GM12873 (cell line): Measurements from ENCODE around the gene GAL.

Source experiments
- TF ChIP-seq, protein P1 (sequence below): IDR thresholded peaks from 2 replicates; pipeline ENCODE4 v1.5.1; 2012; ENCODE audit warnings: low read depth, mild to moderate bottlenecking, moderate library complexity, low read length, control low read depth; ENCODE audit not compliant: insufficient read depth; ENCODE audit errors: missing control alignments

GAL gene, protein sequence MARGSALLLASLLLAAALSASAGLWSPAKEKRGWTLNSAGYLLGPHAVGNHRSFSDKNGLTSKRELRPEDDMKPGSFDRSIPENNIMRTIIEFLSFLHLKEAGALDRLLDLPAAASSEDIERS

DNA sequence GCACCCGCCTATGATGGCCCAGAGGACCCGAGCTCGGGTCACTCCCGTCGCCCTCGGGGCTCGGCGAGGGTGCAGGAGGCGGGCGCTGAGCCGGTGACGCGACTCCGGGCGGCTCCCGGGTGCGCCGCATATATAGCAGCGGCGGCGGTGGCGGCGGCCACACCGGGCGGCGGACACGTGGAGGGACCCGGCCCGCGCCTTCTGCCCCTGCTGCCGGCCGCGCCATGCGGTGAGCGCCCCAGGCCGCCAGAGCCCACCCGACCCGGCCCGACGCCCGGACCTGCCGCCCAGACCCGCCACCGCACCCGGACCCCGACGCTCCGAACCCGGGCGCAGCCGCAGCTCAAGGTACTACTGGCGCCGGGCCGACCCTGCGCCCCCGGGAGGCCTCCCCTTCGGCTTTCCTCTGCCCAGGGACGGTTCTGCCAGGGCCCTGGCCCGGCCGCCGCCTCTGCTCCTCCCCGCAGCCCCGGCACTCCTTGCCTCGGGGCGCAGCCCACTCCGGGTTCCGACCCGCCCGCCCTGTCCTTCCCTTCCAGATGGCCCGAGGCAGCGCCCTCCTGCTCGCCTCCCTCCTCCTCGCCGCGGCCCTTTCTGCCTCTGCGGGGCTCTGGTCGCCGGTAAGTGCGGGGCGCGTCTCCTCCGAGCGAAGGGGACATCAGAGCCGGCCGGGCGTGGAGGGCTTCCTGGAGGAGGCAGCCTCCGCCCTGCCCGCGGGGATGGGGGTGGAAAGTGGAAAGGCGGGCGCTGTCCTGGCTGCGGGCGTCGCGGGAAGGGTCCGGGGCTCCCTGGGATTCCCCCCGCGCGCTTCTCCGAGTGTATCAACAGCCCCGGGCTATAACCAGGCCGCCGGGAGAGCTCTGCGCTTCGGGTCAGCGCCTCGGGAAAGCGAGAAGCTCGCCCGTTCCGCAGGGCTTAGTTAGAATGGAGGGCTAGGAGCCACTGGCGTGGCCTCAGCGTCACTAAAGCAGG is at the start of gene GAL:
GAL (plus strand) TSS at position 160 of the 972 bp plus-strand sequence; CDS start at position 540, 380 bp downstream.
- TF ChIP-seq, protein P1, sequence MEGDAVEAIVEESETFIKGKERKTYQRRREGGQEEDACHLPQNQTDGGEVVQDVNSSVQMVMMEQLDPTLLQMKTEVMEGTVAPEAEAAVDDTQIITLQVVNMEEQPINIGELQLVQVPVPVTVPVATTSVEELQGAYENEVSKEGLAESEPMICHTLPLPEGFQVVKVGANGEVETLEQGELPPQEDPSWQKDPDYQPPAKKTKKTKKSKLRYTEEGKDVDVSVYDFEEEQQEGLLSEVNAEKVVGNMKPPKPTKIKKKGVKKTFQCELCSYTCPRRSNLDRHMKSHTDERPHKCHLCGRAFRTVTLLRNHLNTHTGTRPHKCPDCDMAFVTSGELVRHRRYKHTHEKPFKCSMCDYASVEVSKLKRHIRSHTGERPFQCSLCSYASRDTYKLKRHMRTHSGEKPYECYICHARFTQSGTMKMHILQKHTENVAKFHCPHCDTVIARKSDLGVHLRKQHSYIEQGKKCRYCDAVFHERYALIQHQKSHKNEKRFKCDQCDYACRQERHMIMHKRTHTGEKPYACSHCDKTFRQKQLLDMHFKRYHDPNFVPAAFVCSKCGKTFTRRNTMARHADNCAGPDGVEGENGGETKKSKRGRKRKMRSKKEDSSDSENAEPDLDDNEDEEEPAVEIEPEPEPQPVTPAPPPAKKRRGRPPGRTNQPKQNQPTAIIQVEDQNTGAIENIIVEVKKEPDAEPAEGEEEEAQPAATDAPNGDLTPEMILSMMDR, result no peak

DNA sequence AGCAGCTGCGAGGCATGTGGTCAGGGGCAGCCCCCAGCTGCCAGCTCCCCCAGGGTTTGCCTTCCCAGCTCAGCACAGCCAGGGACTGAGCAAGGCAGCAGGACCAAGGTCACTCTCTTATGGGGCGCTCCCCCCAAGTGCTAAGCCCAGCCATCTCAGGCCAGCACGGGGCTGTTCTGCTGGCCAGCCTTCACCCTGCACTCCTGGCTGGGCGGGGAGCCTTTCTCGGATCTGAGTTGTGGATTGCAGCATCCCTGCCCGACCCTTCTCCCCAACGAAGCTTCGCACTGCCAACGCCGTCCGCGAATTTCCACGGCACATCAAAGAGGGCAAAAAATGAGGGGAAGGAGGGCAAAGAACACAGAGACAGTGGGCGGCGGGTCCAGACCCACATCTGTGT is 42.5 kb upstream of the GAL start:
- TF ChIP-seq, protein P1, result no peak

DNA sequence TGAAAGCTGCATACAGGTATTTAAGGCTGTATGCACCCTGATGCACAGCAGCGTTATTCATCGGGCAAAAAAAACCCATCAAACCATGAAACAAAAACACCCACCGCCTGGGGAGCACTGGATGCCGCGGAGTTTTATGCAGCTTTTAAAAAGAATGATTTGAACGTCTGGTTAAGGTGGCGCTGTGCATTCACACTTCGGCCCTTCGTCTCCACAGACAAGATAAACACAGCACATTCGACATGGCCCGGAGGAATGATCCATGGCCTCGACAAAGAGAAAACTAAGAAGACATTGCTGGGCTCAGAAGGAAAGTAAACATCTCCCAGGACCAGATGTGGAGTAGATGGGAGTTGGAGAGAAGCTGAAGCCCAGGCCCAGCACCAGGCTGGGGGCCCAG is 40.8 kb upstream of the GAL start:
- TF ChIP-seq, protein P1, result no peak

DNA sequence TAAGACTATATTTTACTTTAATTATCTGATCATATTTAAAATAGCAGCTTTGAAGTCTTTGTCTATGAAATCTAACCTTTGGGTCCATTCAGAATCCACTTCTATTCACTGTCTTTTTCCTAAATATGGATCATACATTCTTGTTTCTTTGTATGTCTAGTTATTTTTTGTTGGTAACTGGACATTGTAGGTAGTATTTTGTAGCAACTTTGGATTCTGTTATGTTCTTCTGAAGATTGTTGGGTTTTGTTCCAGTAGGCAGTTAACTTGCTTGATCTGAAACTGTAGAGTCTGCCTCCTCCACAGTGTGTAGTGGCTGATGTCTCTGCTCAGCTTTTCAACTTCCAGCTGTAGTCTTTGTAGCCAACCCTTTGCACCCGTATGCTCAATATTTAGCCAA is 37.5 kb upstream of the GAL start:
- TF ChIP-seq, protein P1, result no peak

DNA sequence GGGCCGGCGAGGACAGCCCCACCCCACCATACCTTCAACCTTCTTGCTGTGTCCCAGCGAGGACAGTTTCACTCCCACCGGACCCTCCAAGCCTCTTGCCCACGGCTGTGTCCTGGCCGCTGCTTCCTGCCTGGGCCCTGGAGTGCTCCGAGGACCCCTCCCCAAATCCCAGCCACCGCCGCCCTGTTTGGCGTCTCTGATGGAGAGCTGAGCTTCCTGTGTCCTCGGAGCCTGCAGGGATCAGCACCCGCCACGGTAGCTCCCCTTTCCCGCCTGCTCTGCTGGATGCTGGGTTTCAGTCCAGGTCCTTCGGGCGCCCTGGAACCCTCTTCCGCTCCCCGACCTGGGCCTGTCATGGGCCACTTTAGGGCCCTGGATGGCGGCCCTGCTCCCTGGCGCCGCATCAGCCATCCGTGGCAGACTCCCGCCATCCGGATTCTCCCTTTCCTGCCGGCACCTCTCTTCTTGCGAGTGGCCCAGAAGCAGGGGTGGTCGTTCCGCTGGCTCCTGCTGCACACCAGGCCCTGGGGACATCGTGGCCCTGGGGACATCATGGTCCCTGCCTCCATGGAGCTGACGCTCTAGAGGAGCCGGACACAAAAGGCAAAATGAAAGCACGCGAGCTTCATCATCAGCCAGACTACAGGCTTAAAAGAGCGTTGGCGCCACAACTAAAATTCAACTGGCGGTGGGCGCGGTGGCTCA is 34.3 kb upstream of the GAL start:
- TF ChIP-seq, protein P1, result no peak

DNA sequence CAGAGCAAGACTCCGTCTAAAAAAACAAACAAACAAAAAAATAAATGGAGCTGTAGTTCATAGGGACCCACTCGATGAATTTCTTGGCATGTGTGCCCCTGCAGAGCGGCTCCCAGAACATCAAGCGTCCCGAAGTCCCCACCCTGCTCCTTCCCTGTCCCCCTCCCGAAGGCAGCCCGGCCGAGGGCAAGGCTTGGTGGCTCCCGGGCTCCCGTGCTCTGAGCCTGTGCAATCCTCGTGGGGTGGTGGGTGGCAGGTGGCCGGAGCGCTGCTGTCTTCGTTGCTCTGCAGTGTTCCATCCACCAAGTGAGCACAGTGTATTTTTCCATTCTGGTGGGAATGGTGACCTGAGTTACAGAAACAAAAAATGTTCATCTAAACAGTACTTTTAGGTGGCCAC is 33.5 kb upstream of the GAL start:
- TF ChIP-seq, protein P1, result no peak
